T-helper 1 cell treated with Interleukin-12 subunit alpha and Interleukin-12 subunit beta and Interleukin-4 antibody, amounts not matched to agents 30 ng/mL and 1 ng/mL, for 36 hours (primary cell): ENCODE measurements around the gene TNS3. TPM values are rescaled to one million over a fixed set of nuclear protein-coding genes. Genes with fewer than 3 reads are reported as not detected.

Experiments used
- intact Hi-C: fragments of 100-400 bp; cut with micrococcal nuclease; formaldehyde crosslinking; loops from one replicate; pipeline ENCODE4 v1.15.1; 2024
- total RNA-seq: library from RNA; stranded (reverse); gene quantifications from 2 replicates; pipeline ENCODE4 v1.2.3, GENCODE V29; 2022

TNS3 gene
- total RNA-seq, 1 donor from 2014 or later = 0.51 TPM

- intact Hi-C loops = no loop called here
Measured at GRCh38 chr7:47374538-47374937, 207.4 kb downstream of the TNS3 start.

GRCh38 chr7:47373871-47374451 is 207.9 kb downstream of the TNS3 start:
- intact Hi-C loops = no loop called here

- intact Hi-C loops = no loop called here
Measured at GRCh38 chr7:47371733-47372368, 210.1 kb downstream of the TNS3 start.

- intact Hi-C loops = no loop called here
Measured at GRCh38 chr7:47371317-47371716, 210.6 kb downstream of the TNS3 start.

- intact Hi-C loops = no loop called here
Measured at GRCh38 chr7:47370461-47371042, 211.4 kb downstream of the TNS3 start.

- intact Hi-C loops = no loop called here
Measured at GRCh38 chr7:47369736-47370135, 212.2 kb downstream of the TNS3 start.

- intact Hi-C loops = no loop called here
Measured at GRCh38 chr7:47368190-47368812, 213.6 kb downstream of the TNS3 start.

- intact Hi-C loops = no loop called here
Measured at GRCh38 chr7:47367369-47367768, 214.5 kb downstream of the TNS3 start.

- intact Hi-C loops = no loop called here
Measured at GRCh38 chr7:47366960-47367359, 215.0 kb downstream of the TNS3 start.

GRCh38 chr7:47366211-47366610 is 215.7 kb downstream of the TNS3 start:
- intact Hi-C loops = no loop called here

- intact Hi-C loops = no loop called here
Measured at GRCh38 chr7:47362984-47363383, 218.9 kb downstream of the TNS3 start.

GRCh38 chr7:47361746-47362215 is 220.1 kb downstream of the TNS3 start:
- intact Hi-C loops = no loop called here

- intact Hi-C loops = no loop called here
Measured at GRCh38 chr7:47361236-47361635, 220.7 kb downstream of the TNS3 start.

- intact Hi-C loops = no loop called here
Measured at GRCh38 chr7:47360301-47360900, 221.5 kb downstream of the TNS3 start.

GRCh38 chr7:47358944-47359588 is 222.8 kb downstream of the TNS3 start:
- intact Hi-C loops = no loop called here

GRCh38 chr7:47358357-47358756 is 223.6 kb downstream of the TNS3 start:
- intact Hi-C loops = no loop called here

- intact Hi-C loops = no loop called here
Measured at GRCh38 chr7:47357863-47358262, 224.0 kb downstream of the TNS3 start.

GRCh38 chr7:47357361-47357760 is 224.6 kb downstream of the TNS3 start:
- intact Hi-C loops = no loop called here

- intact Hi-C loops = no loop called here
Measured at GRCh38 chr7:47356261-47356660, 225.7 kb downstream of the TNS3 start.

- intact Hi-C loops = no loop called here
Measured at GRCh38 chr7:47355684-47356083, 226.2 kb downstream of the TNS3 start.

- intact Hi-C loops = no loop called here
Measured at GRCh38 chr7:47354831-47355541, 226.9 kb downstream of the TNS3 start.
